K562 (cell line): Measurements from ENCODE around the gene SLC66A3. TPM values are rescaled to one million over a fixed set of nuclear protein-coding genes. Genes with fewer than 3 reads are reported as not detected.

Experiments
- ATAC-seq: fragments of 200-7000 bp; cut with Tn5 transposase; 3 replicates; pipeline ENCODE4 v1.9.1; 2020; ENCODE audit warnings: moderate library complexity
- BruUV-seq: library from RNA; stranded (reverse); fragments of 400-500 nt; replicated peaks from 2 replicates; lab custom pipeline; 2021; lab: Mats Ljungman, UMichigan
- CTCF ChIA-PET: fragments of 300-600 bp; formaldehyde crosslinking; extraction: SDS; loops from one replicate; lab custom pipeline; 2021; ENCODE audit warnings: low intra/inter-chr PET ratio; lab: Yijun Ruan, JAX
- POLR2A ChIA-PET: fragments of 300-600, 350-650 bp; sonication (Branson Sonifier 250); formaldehyde crosslinking; extraction: SDS; loops from one replicate; lab custom pipeline; 2021; ENCODE audit warnings: antibody characterized with exemption, inconsistent platforms; lab: Yijun Ruan, JAX
- DNase-seq, 4 experiments: peaks; one replicate each; pipeline versions ENCODE4 v3.0.0 to v3.0.0-alpha.2; 2011 to 2018; ENCODE audit warnings: low spot score in 3 of 4, mixed read lengths in 3 of 4; ENCODE audit errors: extremely low read depth in 1 of 4
- FAIRE-seq: peaks from 2 replicates; lab custom pipeline; 2011; peaks lifted over from hg19 to GRCh38; lab: Jason Lieb, UNC
- H2AFZ ChIP-seq: 2 replicates; pipeline ENCODE4 v1.6.0; 2011; ENCODE audit warnings: low read depth, low read length, control low read depth, inconsistent platforms
- H3K27ac ChIP-seq: fragments of 200-600 bp; 3 replicates; pipeline ENCODE4 v1.8.0; 2011; ENCODE audit warnings: low read depth, mild to moderate bottlenecking, control low read depth, inconsistent platforms, low read length, moderate library complexity, mixed read lengths; ENCODE audit errors: extremely low read depth
- H3K27me3 ChIP-seq, 2 experiments: fragments of 300-600 bp in 1 of 2; 2 replicates in 1 of 2; 3 replicates in 1 of 2; pipeline versions ENCODE4 v1.6.0 to v1.8.0; 2011; ENCODE audit warnings: inconsistent platforms in 2 of 2, low read length in 2 of 2, mild to moderate bottlenecking in 1 of 2, mixed read lengths in 1 of 2, moderate library complexity in 1 of 2; ENCODE audit not compliant: control insufficient read depth in 2 of 2, insufficient read depth in 2 of 2
- H3K36me3 ChIP-seq: fragments of 300-600 bp; 3 replicates; pipeline ENCODE4 v1.8.0; 2011; ENCODE audit warnings: mild to moderate bottlenecking, low read length, inconsistent platforms; ENCODE audit not compliant: control insufficient read depth, insufficient read depth
- H3K4me1 ChIP-seq, 2 experiments: fragments of 200-600 bp in 1 of 2; replicated peaks in 1 of 2; 2 replicates in 1 of 2; 3 replicates in 1 of 2; pipeline versions ENCODE4 v1.5.1 to v1.8.0; 2011; ENCODE audit warnings: inconsistent platforms in 2 of 2, low read length in 2 of 2, mild to moderate bottlenecking in 1 of 2, mixed read lengths in 1 of 2, moderate library complexity in 1 of 2; ENCODE audit not compliant: control insufficient read depth in 2 of 2, insufficient read depth in 2 of 2
- H3K4me2 ChIP-seq: 2 replicates; pipeline ENCODE4 v1.6.1; 2011; ENCODE audit warnings: low read length, control low read depth, inconsistent platforms, mixed read lengths; ENCODE audit not compliant: insufficient read depth
- H3K4me3 ChIP-seq: fragments of 200-600 bp; sonication (generic), shearing (Covaris generic); 2 replicates; pipeline ENCODE4 v1.5.1; 2016; ENCODE audit warnings: control low read depth, inconsistent platforms
- H3K79me2 ChIP-seq: fragments of 200-600 bp; 3 replicates; pipeline ENCODE4 v1.8.0; 2011; ENCODE audit warnings: low read length, inconsistent platforms; ENCODE audit not compliant: control insufficient read depth, insufficient read depth
- H3K9ac ChIP-seq, 2 experiments: 2 replicates each; pipeline versions ENCODE4 v1.6.0 to v1.6.1; 2011; ENCODE audit warnings: low read depth in 2 of 2, low read length in 2 of 2, control low read depth in 1 of 2, inconsistent platforms in 1 of 2, mild to moderate bottlenecking in 1 of 2, mixed read lengths in 1 of 2; ENCODE audit not compliant: insufficient read depth in 1 of 2
- H3K9me1 ChIP-seq: one replicate; pipeline ENCODE4 v1.6.0; 2011; ENCODE audit warnings: inconsistent platforms, mild to moderate bottlenecking, low read length, moderate library complexity; ENCODE audit not compliant: control insufficient read depth, insufficient read depth
- H3K9me3 ChIP-seq: replicated peaks from 2 replicates; pipeline ENCODE4 v1.5.1; 2011; ENCODE audit warnings: low read depth, low read length, inconsistent platforms; ENCODE audit not compliant: control insufficient read depth, insufficient read depth
- H4K20me1 ChIP-seq: replicated peaks from 2 replicates; pipeline ENCODE4 v1.6.1; 2011; ENCODE audit warnings: low read length, inconsistent platforms, mixed read lengths; ENCODE audit not compliant: control insufficient read depth, insufficient read depth
- ADNP ChIP-seq: fragments of 200-800 bp; sonication (Bioruptor generic); IDR thresholded peaks from 2 replicates; pipeline ENCODE4 v1.6.1; 2016; ENCODE audit warnings: missing genetic modification characterization, missing compliant biosample characterization
- BCOR ChIP-seq: fragments of 450-650 bp; IDR thresholded peaks from 2 replicates; pipeline ENCODE4 v1.6.1; 2016
- C11orf30 ChIP-seq: fragments of 450-650 bp; IDR thresholded peaks from 2 replicates; pipeline ENCODE4 v1.6.1; 2016; ENCODE audit warnings: low read depth, mild to moderate bottlenecking
- CBFA2T3 ChIP-seq: fragments of 450-650 bp; IDR thresholded peaks from 2 replicates; pipeline ENCODE4 v1.6.1; 2017
- EHMT2 ChIP-seq: fragments of 450-650 bp; IDR thresholded peaks from 2 replicates; pipeline ENCODE4 v1.6.1; 2018; ENCODE audit warnings: antibody characterized with exemption
- FOXM1 ChIP-seq, 2 experiments: fragments of 450-650 bp in 1 of 2; sonication (generic) in 1 of 2; formaldehyde crosslinking in 1 of 2; IDR thresholded peaks; 2 replicates each; pipeline versions ENCODE4 v1.6.1 to v1.9.0; 2017 to 2022; ENCODE audit warnings: low read depth in 2 of 2, mild to moderate bottlenecking in 2 of 2, missing genetic modification reagents in 1 of 2, moderate library complexity in 1 of 2
- MAFK ChIP-seq: IDR thresholded peaks from 2 replicates; pipeline ENCODE4 v1.6.1; 2011; ENCODE audit warnings: low read length, improper control_type of control experiment
- NFYB ChIP-seq: IDR thresholded peaks from 2 replicates; pipeline ENCODE4 v1.6.1; 2011; ENCODE audit warnings: mild to moderate bottlenecking, moderate library complexity; ENCODE audit not compliant: insufficient read length; ENCODE audit errors: extremely low read depth
- PHF8 ChIP-seq: fragments of 200-600 bp; sonication (generic); IDR thresholded peaks from 2 replicates; pipeline ENCODE4 v1.6.1; 2012; ENCODE audit warnings: mixed run types, mild to moderate bottlenecking, inconsistent platforms, low read length, moderate library complexity, borderline replicate concordance
- RUNX1 ChIP-seq: sonication (generic); IDR thresholded peaks from 2 replicates; pipeline ENCODE4 v1.6.1; 2016; ENCODE audit warnings: antibody characterized with exemption, low read depth
- SRSF9 ChIP-seq: fragments of 200-400 bp; formaldehyde crosslinking; IDR thresholded peaks from 2 replicates; pipeline ENCODE4 v1.6.1; 2017; ENCODE audit warnings: low read depth, low read length, borderline replicate concordance
- TAF1 ChIP-seq: IDR thresholded peaks from 2 replicates; pipeline ENCODE4 v1.6.1; 2011; ENCODE audit warnings: mild to moderate bottlenecking, low read length, moderate library complexity; ENCODE audit not compliant: insufficient read depth, control insufficient read depth, severe bottlenecking; ENCODE audit errors: extremely low read depth
- TOE1 ChIP-seq, 2 experiments: fragments of 450-650 bp in 1 of 2; sonication (generic) in 1 of 2; formaldehyde crosslinking in 1 of 2; IDR thresholded peaks; 2 replicates each; pipeline versions ENCODE4 v1.7.1 to v1.8.0; 2016 to 2022; ENCODE audit warnings: borderline replicate concordance in 2 of 2, mild to moderate bottlenecking in 2 of 2, antibody characterized with exemption in 1 of 2, inconsistent platforms in 1 of 2, low read depth in 1 of 2, missing genetic modification reagents in 1 of 2, moderate library complexity in 1 of 2
- ZNF384 ChIP-seq: IDR thresholded peaks from 2 replicates; pipeline ENCODE4 v1.6.1; 2012; ENCODE audit warnings: low read depth, low read length, improper control_type of control experiment
- WGBS: fragments of 100-300 bp; shearing (Covaris generic); methylation state at CpG from one replicate; pipeline ENCODE4 v1.1.6; 2016; ENCODE audit warnings: low coverage, mixed read lengths; ENCODE audit not compliant: insufficient coverage; ENCODE audit errors: missing lambda C conversion rate; 5-methylcytosine and 5-hydroxymethylcytosine counted together
- in situ Hi-C: fragments of 300-500 bp; cut with MboI; formaldehyde crosslinking; loops from 4 replicates; pipeline ENCODE4 v1.15.0; 2018; ENCODE audit warnings: inconsistent platforms, mixed read lengths
- intact Hi-C: fragments of 100-400 bp; cut with micrococcal nuclease; formaldehyde crosslinking; loops from 2 replicates; pipeline ENCODE4 v1.14.2; 2022
- polyA plus RNA-seq, 8 experiments: library from polyadenylated mRNA; depleted of rRNA in 4 of 8; stranded (reverse) in 5 of 8; unstranded in 3 of 8; fragments of >200 nt; fragmentation: Nextera tagmentation in 2 of 8; fragmentation: Illumina TruSeq in 1 of 8; extraction: Ambion mirVana in 2 of 8; extraction: Trizol in 1 of 8; gene quantifications; 2 replicates each; pipeline versions ENCODE4 v1.2.1 to v1.2.3, GENCODE V29; 2011 to 2014; ENCODE audit warnings: inconsistent platforms in 1 of 8, missing spikeins in 1 of 8
- total RNA-seq, 7 experiments: library from RNA; depleted of rRNA in 6 of 7; stranded (reverse); fragments of >200 nt in 6 of 7; fragmentation: Illumina TruSeq in 2 of 7; extraction: Trizol in 2 of 7; gene quantifications; 2 replicates each; pipeline versions ENCODE4 v1.2.1 to v1.2.3, GENCODE V29; 2011 to 2021; ENCODE audit warnings: low replicate concordance in 1 of 7
- TF ChIP-seq, protein P1 (sequence below): fragments of 450-650 bp; formaldehyde crosslinking; IDR thresholded peaks from 2 replicates; pipeline ENCODE4 v1.4.0; 2020; ENCODE audit warnings: mild to moderate bottlenecking
- TF ChIP-seq, protein P2 (sequence below): IDR thresholded peaks from 3 replicates; pipeline ENCODE4 v1.6.1; 2011; ENCODE audit warnings: borderline replicate concordance, mild to moderate bottlenecking, moderate library complexity; ENCODE audit not compliant: insufficient read length; ENCODE audit errors: extremely low read depth

The SLC66A3 gene
- total and polyA plus RNA-seq, 9 of the 15 experiments (the other 6 are each of a cell fraction or from before 2014, with no cell fraction given): 2.8 to 30.0 (median 9.1) TPM

- H3K4me3 ChIP-seq: no peak overlapping the region
- no peak overlapping the region for H2AFZ ChIP-seq
- ChIA-PET POLR2A (no interaction called here), CTCF (no interaction called here)
- H3K4me1 ChIP-seq: peaks cover 7 to 34% of the 10 kb centered on the region in 2 experiments; a peak in 4 of 5 replicates
- H3K27me3 ChIP-seq: no peaks in the 10 kb centered on the region
- no peak overlapping the region for H3K9ac ChIP-seq
- no TSS peak for BruUV-seq
- no peak for ATAC-seq
- no peak for FAIRE-seq
- H3K9me1 ChIP-seq: peaks cover 2% of the 10 kb centered on the region
- intact Hi-C loops (no loop called here), in situ Hi-C loops (no loop called here)
- no peaks in the 10 kb centered on the region for H3K36me3 ChIP-seq
- 86% methylated on average over 12 of the region's 13 CpGs for WGBS
- H3K27ac ChIP-seq: no peak overlapping the region
- H4K20me1 ChIP-seq: no peaks in the 10 kb centered on the region
- no peak overlapping the region for H3K4me2 ChIP-seq
- H3K9me3 ChIP-seq: no peaks in the 10 kb centered on the region
- no peak for DNase-seq
- H3K79me2 ChIP-seq: no peaks in the 10 kb centered on the region
- TF ChIP-seq, protein P1, sequence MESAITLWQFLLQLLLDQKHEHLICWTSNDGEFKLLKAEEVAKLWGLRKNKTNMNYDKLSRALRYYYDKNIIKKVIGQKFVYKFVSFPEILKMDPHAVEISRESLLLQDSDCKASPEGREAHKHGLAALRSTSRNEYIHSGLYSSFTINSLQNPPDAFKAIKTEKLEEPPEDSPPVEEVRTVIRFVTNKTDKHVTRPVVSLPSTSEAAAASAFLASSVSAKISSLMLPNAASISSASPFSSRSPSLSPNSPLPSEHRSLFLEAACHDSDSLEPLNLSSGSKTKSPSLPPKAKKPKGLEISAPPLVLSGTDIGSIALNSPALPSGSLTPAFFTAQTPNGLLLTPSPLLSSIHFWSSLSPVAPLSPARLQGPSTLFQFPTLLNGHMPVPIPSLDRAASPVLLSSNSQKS (CRISPR knock-in tag): no peak
- TF ChIP-seq BCOR (no peak), C11orf30 (no peak), TOE1 (IDR thresholded peaks at IDR 0.05; ENCODE audit: borderline replicate concordance) (no peak), TOE1 (CRISPR knock-in tag; IDR thresholded peaks at IDR 0.05; ENCODE audit: borderline replicate concordance, low read depth) (no peak), FOXM1 (IDR thresholded peaks at IDR 0.05; ENCODE audit: low read depth) (no peak), FOXM1 (CRISPR knock-in tag; IDR thresholded peaks at IDR 0.05; ENCODE audit: low read depth) (no peak), EHMT2 (no peak), MAFK (no peak), ADNP (tag) (no peak), RUNX1 (no peak), ZNF384 (no peak), NFYB (no peak), CBFA2T3 (no peak), SRSF9 (no peak), TAF1 (no peak), PHF8 (no peak)
- TF ChIP-seq, protein P2, sequence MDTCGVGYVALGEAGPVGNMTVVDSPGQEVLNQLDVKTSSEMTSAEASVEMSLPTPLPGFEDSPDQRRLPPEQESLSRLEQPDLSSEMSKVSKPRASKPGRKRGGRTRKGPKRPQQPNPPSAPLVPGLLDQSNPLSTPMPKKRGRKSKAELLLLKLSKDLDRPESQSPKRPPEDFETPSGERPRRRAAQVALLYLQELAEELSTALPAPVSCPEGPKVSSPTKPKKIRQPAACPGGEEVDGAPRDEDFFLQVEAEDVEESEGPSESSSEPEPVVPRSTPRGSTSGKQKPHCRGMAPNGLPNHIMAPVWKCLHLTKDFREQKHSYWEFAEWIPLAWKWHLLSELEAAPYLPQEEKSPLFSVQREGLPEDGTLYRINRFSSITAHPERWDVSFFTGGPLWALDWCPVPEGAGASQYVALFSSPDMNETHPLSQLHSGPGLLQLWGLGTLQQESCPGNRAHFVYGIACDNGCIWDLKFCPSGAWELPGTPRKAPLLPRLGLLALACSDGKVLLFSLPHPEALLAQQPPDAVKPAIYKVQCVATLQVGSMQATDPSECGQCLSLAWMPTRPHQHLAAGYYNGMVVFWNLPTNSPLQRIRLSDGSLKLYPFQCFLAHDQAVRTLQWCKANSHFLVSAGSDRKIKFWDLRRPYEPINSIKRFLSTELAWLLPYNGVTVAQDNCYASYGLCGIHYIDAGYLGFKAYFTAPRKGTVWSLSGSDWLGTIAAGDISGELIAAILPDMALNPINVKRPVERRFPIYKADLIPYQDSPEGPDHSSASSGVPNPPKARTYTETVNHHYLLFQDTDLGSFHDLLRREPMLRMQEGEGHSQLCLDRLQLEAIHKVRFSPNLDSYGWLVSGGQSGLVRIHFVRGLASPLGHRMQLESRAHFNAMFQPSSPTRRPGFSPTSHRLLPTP: no peak
Measured at GRCh38 chr2:11160256-11160655, 5.0 kb downstream of the SLC66A3 start.
